ENCODE results near the gene WDR64. TPM values are rescaled to one million over a fixed set of nuclear protein-coding genes. Genes with fewer than 3 reads are reported as not detected.

The WDR64 gene
- total and polyA plus RNA-seq, 2 donors (not counting 3 experiments of a cell fraction or from before 2014, with no cell fraction given), result not detected

DNA sequence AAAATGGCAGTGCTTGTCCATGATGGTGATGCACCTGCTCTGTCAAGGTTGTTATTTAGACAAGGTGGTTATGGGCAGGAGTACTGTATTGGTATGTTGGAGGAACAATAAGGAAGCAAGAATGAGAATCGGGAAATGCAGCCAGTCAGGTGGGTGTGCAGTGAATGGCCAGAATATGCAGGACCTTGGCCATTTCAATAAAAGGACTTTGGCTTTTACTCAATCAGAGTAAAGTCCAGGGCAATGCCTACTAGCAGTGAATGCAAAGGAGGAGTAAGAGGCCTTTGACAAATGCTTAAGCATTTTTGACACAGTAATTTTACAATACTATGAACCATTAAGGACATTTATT lies 9.5 kb upstream of the WDR64 start:
- DNase-seq (ENCODE audit: low read depth, low spot score) (no peak), FAIRE-seq (no peak)
- no peaks in the 10 kb centered on the region for H3K27me3 ChIP-seq (ENCODE audit: control insufficient read depth in 2 of 2, insufficient read depth in 2 of 2, low read length in 2 of 2)
- ChIA-PET POLR2A (no interaction called here), CTCF (no interaction called here)
- no peaks in the 10 kb centered on the region for H3K36me3 ChIP-seq (ENCODE audit: control insufficient read depth in 2 of 2, extremely low read depth in 1 of 2, insufficient read depth in 2 of 2, low read length in 2 of 2)
- dilution Hi-C loops (cut with MboI; ENCODE audit: extremely low pct_ligation_motif_present, low sequenced_read_pairs) (no loop called here), intact Hi-C loops (cut with micrococcal nuclease) (no loop called here)
- no peak overlapping the region for H3K4me2 ChIP-seq (ENCODE audit: insufficient read depth, low read length)
- TF ChIP-seq EZH2 (IDR thresholded peaks at IDR 0.05; ENCODE audit: borderline replicate concordance, low read depth, low read length, severe bottlenecking) (no peak), POLR2AphosphoS5 (IDR thresholded peaks at IDR 0.05; ENCODE audit: insufficient read depth, low read depth, low read length) (no peak)
- TF ChIP-seq, protein P1, sequence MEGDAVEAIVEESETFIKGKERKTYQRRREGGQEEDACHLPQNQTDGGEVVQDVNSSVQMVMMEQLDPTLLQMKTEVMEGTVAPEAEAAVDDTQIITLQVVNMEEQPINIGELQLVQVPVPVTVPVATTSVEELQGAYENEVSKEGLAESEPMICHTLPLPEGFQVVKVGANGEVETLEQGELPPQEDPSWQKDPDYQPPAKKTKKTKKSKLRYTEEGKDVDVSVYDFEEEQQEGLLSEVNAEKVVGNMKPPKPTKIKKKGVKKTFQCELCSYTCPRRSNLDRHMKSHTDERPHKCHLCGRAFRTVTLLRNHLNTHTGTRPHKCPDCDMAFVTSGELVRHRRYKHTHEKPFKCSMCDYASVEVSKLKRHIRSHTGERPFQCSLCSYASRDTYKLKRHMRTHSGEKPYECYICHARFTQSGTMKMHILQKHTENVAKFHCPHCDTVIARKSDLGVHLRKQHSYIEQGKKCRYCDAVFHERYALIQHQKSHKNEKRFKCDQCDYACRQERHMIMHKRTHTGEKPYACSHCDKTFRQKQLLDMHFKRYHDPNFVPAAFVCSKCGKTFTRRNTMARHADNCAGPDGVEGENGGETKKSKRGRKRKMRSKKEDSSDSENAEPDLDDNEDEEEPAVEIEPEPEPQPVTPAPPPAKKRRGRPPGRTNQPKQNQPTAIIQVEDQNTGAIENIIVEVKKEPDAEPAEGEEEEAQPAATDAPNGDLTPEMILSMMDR (IDR thresholded peaks at IDR 0.05; ENCODE audit: extremely low read depth in 1 of 2, insufficient read depth in 1 of 2, low read depth in 1 of 2, low read length in 2 of 2), result no peak
- no peak overlapping the region for H3K4me3 ChIP-seq (replicated peaks in 1 of 3; ENCODE audit: insufficient read depth in 1 of 3, low read depth in 1 of 3, low read length in 3 of 3)
- no peaks in the 10 kb centered on the region for H4K20me1 ChIP-seq (replicated peaks; ENCODE audit: control insufficient read depth, extremely low read depth, insufficient read depth, low read length)
- H3K27ac ChIP-seq (ENCODE audit: insufficient read depth, low read depth, low read length), result no peak overlapping the region
- H3K4me1 ChIP-seq (ENCODE audit: control insufficient read depth, extremely low read depth, insufficient read depth, low read length), result peaks cover 24% of the 10 kb centered on the region
- peaks cover 20% of the 10 kb centered on the region for H3K79me2 ChIP-seq (ENCODE audit: control insufficient read depth, insufficient read depth, low read length)
- H3K9me1 ChIP-seq (replicated peaks; ENCODE audit: control insufficient read depth, extremely low read depth, insufficient read depth, low read length), result no peaks in the 10 kb centered on the region
- no TSS peak for BruUV-seq (replicated peaks)
- H3K9ac ChIP-seq (replicated peaks; ENCODE audit: extremely low read depth, insufficient read depth, low read length), result no peak overlapping the region
- no peak overlapping the region for H2AFZ ChIP-seq (ENCODE audit: low read depth, low read length)
- H3K9me3 ChIP-seq (replicated peaks; ENCODE audit: control insufficient read depth, insufficient read depth, low read length), result no peaks in the 10 kb centered on the region

DNA sequence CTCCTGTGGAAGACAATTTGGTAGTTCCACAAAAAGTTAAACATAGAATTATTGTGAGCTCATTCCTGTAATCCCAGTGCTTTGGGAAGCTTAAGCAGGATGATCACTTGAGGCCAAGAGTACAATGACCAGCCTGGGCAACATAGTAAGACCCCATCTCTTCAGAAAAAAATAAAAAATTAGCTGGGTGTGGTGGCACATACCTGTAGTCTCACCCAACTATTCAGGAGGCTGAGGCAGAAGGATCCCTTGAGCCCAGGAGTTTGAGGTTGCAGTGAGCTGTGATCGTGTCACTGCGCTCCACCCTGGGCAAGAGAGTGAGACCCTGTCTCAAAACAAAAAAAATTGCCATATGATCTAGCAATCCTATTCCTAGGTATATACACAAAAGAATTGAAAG lies 7.8 kb upstream of the WDR64 start:
- Histone ChIP-seq H3K4me1 (ENCODE audit: control insufficient read depth, extremely low read depth, insufficient read depth, low read length) (peaks cover 12% of the 10 kb centered on the region), H3K9ac (replicated peaks; ENCODE audit: extremely low read depth, insufficient read depth, low read length) (no peak overlapping the region), H3K27ac (ENCODE audit: insufficient read depth, low read depth, low read length) (no peak overlapping the region), H2AFZ (ENCODE audit: low read depth, low read length) (no peak overlapping the region), H3K9me1 (replicated peaks; ENCODE audit: control insufficient read depth, extremely low read depth, insufficient read depth, low read length) (no peaks in the 10 kb centered on the region), H3K4me2 (ENCODE audit: insufficient read depth, low read length) (no peak overlapping the region), H3K9me3 (replicated peaks; ENCODE audit: control insufficient read depth, insufficient read depth, low read length) (no peaks in the 10 kb centered on the region), H3K79me2 (ENCODE audit: control insufficient read depth, insufficient read depth, low read length) (peaks cover 4% of the 10 kb centered on the region), H3K36me3 (ENCODE audit: control insufficient read depth in 2 of 2, extremely low read depth in 1 of 2, insufficient read depth in 2 of 2, low read length in 2 of 2) (no peaks in the 10 kb centered on the region), H4K20me1 (replicated peaks; ENCODE audit: control insufficient read depth, extremely low read depth, insufficient read depth, low read length) (no peaks in the 10 kb centered on the region), H3K27me3 (ENCODE audit: control insufficient read depth in 2 of 2, insufficient read depth in 2 of 2, low read length in 2 of 2) (no peaks in the 10 kb centered on the region), H3K4me3 (replicated peaks in 1 of 3; ENCODE audit: insufficient read depth in 1 of 3, low read depth in 1 of 3, low read length in 3 of 3) (no peak overlapping the region)
- TF ChIP-seq EZH2 (IDR thresholded peaks at IDR 0.05; ENCODE audit: borderline replicate concordance, low read depth, low read length, severe bottlenecking), result no peak
- TF ChIP-seq POLR2AphosphoS5 (IDR thresholded peaks at IDR 0.05; ENCODE audit: insufficient read depth, low read depth, low read length), result no peak
- TF ChIP-seq, protein P1 (IDR thresholded peaks at IDR 0.05; ENCODE audit: extremely low read depth in 1 of 2, insufficient read depth in 1 of 2, low read depth in 1 of 2, low read length in 2 of 2), result no peak
- TF ChIP-seq, protein P2, sequence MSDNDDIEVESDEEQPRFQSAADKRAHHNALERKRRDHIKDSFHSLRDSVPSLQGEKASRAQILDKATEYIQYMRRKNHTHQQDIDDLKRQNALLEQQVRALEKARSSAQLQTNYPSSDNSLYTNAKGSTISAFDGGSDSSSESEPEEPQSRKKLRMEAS (IDR thresholded peaks at IDR 0.05; ENCODE audit: insufficient read depth, insufficient read length), result no peak
- dilution Hi-C loops (cut with MboI; ENCODE audit: extremely low pct_ligation_motif_present, low sequenced_read_pairs) (no loop called here), intact Hi-C loops (cut with micrococcal nuclease) (no loop called here)
- no peak for DNase-seq (ENCODE audit: low read depth, low spot score)
- POLR2A ChIA-PET, result no interaction called here
- no peak for FAIRE-seq
- BruUV-seq (replicated peaks), result no TSS peak
- CTCF ChIA-PET, result no interaction called here

Measured in endothelial cell of umbilical vein (primary cell).